ENCODE data around the gene PRKCE. TPM values are rescaled to one million over a fixed set of nuclear protein-coding genes. Genes with fewer than 3 reads are reported as not detected.

PRKCE gene
- total RNA-seq, 1 donor from 2014 or later, result 12.0 TPM

DNA sequence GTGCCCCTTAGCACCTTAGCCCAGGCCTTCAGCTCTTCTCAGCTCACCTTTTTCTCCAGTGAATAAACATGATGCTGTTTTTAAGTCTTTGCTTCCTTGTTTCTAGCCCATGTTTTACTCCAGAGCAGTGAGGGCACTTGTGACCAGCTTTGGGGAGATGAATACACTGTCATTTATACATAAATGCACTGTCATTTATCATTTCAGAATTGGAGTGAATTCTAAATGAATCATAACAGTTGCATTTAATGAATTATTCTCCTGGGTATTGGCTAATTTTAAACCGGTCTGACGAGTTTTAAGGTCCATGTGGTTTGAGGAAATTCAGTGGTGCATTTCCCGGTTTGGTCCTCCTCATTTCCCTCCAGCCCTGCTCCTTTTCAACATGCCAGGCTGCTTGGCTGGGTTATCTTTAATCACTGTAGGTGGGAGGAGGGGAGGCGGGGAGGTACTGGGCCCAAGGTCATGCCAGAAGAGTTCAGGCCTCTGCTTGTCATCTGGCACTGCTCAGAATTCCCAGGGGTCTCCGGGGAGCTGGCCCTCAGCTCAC is 23.9 kb downstream of the PRKCE start:
- TF ChIP-seq, protein P1, sequence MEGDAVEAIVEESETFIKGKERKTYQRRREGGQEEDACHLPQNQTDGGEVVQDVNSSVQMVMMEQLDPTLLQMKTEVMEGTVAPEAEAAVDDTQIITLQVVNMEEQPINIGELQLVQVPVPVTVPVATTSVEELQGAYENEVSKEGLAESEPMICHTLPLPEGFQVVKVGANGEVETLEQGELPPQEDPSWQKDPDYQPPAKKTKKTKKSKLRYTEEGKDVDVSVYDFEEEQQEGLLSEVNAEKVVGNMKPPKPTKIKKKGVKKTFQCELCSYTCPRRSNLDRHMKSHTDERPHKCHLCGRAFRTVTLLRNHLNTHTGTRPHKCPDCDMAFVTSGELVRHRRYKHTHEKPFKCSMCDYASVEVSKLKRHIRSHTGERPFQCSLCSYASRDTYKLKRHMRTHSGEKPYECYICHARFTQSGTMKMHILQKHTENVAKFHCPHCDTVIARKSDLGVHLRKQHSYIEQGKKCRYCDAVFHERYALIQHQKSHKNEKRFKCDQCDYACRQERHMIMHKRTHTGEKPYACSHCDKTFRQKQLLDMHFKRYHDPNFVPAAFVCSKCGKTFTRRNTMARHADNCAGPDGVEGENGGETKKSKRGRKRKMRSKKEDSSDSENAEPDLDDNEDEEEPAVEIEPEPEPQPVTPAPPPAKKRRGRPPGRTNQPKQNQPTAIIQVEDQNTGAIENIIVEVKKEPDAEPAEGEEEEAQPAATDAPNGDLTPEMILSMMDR (IDR thresholded peaks at IDR 0.05), result no peak
- H3K9me3 Mint-ChIP-seq (ENCODE audit: low read depth), result no peaks in the 10 kb centered on the region
- H3K36me3 Mint-ChIP-seq (ENCODE audit: low read depth), result no peaks in the 10 kb centered on the region
- no peaks in the 10 kb centered on the region for H3K4me1 Mint-ChIP-seq (ENCODE audit: low read depth)
- no peaks in the 10 kb centered on the region for H3K27me3 Mint-ChIP-seq (ENCODE audit: low read depth)
- no peak overlapping the region for H3K27ac Mint-ChIP-seq (ENCODE audit: unreplicated experiment)
- DNase-seq (ENCODE audit: low spot score), result no peak
- H3K4me3 Mint-ChIP-seq (ENCODE audit: unreplicated experiment), result no peak overlapping the region

DNA sequence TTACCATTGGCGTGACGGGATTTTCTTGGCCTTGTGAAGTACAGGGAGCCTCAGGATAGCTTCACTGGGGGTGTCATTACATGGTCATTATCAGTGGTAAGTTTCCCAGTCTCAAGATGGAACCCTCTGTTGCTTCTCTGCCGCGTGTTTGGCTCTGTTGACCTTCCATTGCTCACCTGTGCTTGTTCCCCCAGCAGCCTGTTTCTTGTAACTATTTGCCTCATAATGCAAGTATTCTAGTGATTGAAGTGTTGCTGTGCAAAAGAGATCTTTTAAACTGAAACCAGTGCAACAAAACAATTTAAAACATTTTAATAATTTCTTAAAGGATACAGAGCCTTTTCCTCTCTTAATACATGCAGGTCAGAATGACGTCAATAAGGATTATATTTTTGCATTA is 24.6 kb downstream of the PRKCE start:
- Mint-ChIP-seq H3K4me3 (ENCODE audit: unreplicated experiment) (no peak overlapping the region), H3K9me3 (ENCODE audit: low read depth) (no peaks in the 10 kb centered on the region), H3K36me3 (ENCODE audit: low read depth) (no peaks in the 10 kb centered on the region), H3K27me3 (ENCODE audit: low read depth) (no peaks in the 10 kb centered on the region), H3K27ac (ENCODE audit: unreplicated experiment) (no peak overlapping the region), H3K4me1 (ENCODE audit: low read depth) (no peaks in the 10 kb centered on the region)
- DNase-seq (ENCODE audit: low spot score), result no peak
- TF ChIP-seq, protein P1 (IDR thresholded peaks at IDR 0.05), result no peak

DNA sequence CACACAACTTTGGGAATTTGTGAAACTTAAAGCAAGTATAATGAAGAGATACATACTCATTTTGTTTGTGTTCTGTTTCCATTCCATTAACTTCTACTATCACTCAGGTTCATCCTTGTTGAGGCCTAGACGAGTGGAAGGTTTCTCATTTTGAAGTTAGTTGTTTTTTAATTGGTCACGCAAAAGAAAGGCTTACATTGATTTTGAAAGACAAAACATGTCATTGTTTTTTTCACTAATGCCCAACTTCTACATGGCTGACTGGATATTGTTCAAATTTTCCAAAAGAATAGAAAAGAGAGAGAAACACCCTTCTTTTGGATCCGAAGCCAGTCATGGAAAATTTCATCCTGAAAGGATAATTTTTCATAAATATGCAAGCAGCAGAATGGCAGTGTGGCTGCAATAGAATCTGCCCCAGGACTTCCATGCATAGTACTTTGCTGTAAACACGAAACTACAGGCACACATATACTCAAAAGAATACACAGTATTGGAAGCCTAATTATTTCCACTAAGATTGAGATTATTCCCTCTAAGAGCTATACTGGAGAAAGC is 27.4 kb downstream of the PRKCE start:
- Mint-ChIP-seq H3K27me3 (ENCODE audit: low read depth) (no peaks in the 10 kb centered on the region), H3K27ac (ENCODE audit: unreplicated experiment) (no peak overlapping the region), H3K9me3 (ENCODE audit: low read depth) (no peaks in the 10 kb centered on the region), H3K4me3 (ENCODE audit: unreplicated experiment) (no peak overlapping the region), H3K4me1 (ENCODE audit: low read depth) (peaks cover 10% of the 10 kb centered on the region), H3K36me3 (ENCODE audit: low read depth) (no peaks in the 10 kb centered on the region)
- TF ChIP-seq, protein P1 (IDR thresholded peaks at IDR 0.05), result no peak
- DNase-seq (ENCODE audit: low spot score), result no peak

DNA sequence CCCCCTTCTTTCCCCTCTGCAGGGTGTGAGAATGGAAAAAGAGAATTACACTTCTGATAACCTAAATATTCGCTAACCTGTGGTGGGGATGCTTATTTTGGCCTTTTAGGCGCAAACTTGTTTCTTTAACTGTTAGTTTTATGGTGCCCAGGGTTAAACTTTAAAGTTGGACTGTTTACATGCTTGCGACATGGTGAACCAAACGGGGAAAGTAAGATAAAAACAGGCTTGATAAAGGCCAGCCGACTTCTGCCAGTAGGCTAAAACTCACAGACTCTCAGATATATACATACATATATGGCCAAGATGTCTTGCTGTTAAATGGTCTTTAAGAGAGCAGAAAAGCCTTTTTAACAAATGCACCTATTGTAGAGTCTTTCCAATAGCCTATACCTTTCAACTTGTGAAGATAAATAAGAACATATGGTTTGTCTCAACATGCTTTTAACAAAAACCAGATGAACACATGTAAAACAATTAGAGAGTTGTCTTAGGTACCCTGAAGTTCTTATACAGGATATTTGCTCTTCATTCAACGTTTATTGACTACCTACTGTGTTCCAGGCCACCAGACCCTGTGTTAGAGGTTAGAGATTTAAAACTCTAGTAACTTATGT is 29.0 kb downstream of the PRKCE start:
- Mint-ChIP-seq H3K27ac (ENCODE audit: unreplicated experiment) (no peak overlapping the region), H3K4me1 (ENCODE audit: low read depth) (peaks cover 10% of the 10 kb centered on the region), H3K9me3 (ENCODE audit: low read depth) (no peaks in the 10 kb centered on the region), H3K36me3 (ENCODE audit: low read depth) (no peaks in the 10 kb centered on the region), H3K27me3 (ENCODE audit: low read depth) (no peaks in the 10 kb centered on the region), H3K4me3 (ENCODE audit: unreplicated experiment) (no peak overlapping the region)
- no peak for DNase-seq (ENCODE audit: low spot score)
- TF ChIP-seq, protein P1 (IDR thresholded peaks at IDR 0.05), result no peak

DNA sequence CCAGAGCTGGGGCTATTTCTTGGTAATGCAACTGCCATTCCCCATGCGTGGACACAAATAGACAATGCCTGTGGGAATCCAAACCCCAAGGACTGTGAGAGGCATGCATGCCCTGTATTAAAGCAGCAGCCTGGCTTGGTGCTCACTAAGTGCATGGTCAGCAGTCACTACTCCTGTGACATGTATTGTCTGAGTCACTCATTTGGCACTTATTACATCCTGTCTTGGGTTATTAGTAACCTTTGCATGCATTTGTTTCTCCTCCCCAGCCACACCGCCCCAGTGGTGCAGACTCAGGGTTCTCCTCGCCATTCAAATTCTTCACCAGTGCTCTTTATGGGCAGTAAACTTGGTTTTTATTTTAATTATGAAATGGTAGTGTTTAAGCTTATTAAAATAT is 30.2 kb downstream of the PRKCE start:
- no peak for DNase-seq (ENCODE audit: low spot score)

More for the DNA sequence above, 30.2 kb downstream of the PRKCE start:
- Mint-ChIP-seq H3K36me3 (ENCODE audit: low read depth) (no peaks in the 10 kb centered on the region), H3K9me3 (ENCODE audit: low read depth) (no peaks in the 10 kb centered on the region), H3K27ac (ENCODE audit: unreplicated experiment) (peak overlapping the region; percentile 84), H3K4me1 (ENCODE audit: low read depth) (peaks cover 10% of the 10 kb centered on the region), H3K27me3 (ENCODE audit: low read depth) (no peaks in the 10 kb centered on the region), H3K4me3 (ENCODE audit: unreplicated experiment) (no peak overlapping the region)
- TF ChIP-seq, protein P1 (IDR thresholded peaks at IDR 0.05), result no peak
